Left ventricle myocardium inferior (tissue), 1 donor: ENCODE data around the gene MMP11. TPM values are rescaled to one million over a fixed set of nuclear protein-coding genes. Genes with fewer than 3 reads are reported as not detected.
A peak's percentile ranks its signal among the peaks of the same experiment; 100 is the strongest.

Experiments used
- DNase-seq: peaks from one replicate; pipeline ENCODE4 v3.0.0-alpha.2; 2020
- H3K27ac ChIP-seq: fragments of 200-600 bp; replicated peaks from 2 replicates; pipeline ENCODE4 v1.8.0; 2021
- H3K27me3 ChIP-seq: fragments of 200-600 bp; 2 replicates; pipeline ENCODE4 v1.8.0; 2021; ENCODE audit warnings: low read depth
- H3K36me3 ChIP-seq: fragments of 200-600 bp; 2 replicates; pipeline ENCODE4 v1.8.0; 2021
- H3K4me1 ChIP-seq: fragments of 200-600 bp; 2 replicates; pipeline ENCODE4 v1.8.0; 2021
- H3K4me3 ChIP-seq: fragments of 200-600 bp; 2 replicates; pipeline ENCODE4 v1.8.0; 2021; ENCODE audit warnings: mild to moderate bottlenecking, moderate library complexity
- H3K9me3 ChIP-seq: fragments of 200-600 bp; replicated peaks from 2 replicates; pipeline ENCODE4 v1.8.0; 2021
- CTCF ChIP-seq: fragments of 200-600 bp; IDR thresholded peaks from 2 replicates; pipeline ENCODE4 v1.8.0; 2021; ENCODE audit warnings: antibody characterized with exemption, mild to moderate bottlenecking, borderline replicate concordance
- intact Hi-C: fragments of 100-400 bp; cut with micrococcal nuclease; formaldehyde crosslinking; loops from one replicate; pipeline ENCODE4 v1.11.0; 2022
- total RNA-seq: library from RNA; stranded (reverse); fragmentation: NEBNext Ultra II Directional; extraction: Animal tissue kit (Norgen Biotek cat#: 25700); gene quantifications from one replicate; pipeline ENCODE4 v1.2.1, GENCODE V29; 2021
- donor health status: DM: no; HTN: yes; CAD: no; lungs with severe emphysema.

MMP11 gene
- total RNA-seq, 1 donor from 2014 or later: 16.9 TPM

- Histone ChIP-seq H3K27ac (peak within 1 kb of the TSS; percentile 91), H3K4me3 (peak within 1 kb of the TSS; percentile 83), H3K27me3 (no peaks in the 10 kb centered on the region), H3K36me3 (no peaks in the 10 kb centered on the region), H3K4me1 (peaks cover 21% of the 10 kb centered on the region), H3K9me3 (no peaks in the 10 kb centered on the region)
- intact Hi-C loops: no loop called here
- peak; percentile 44 for TF ChIP-seq CTCF
- peak; percentile 86 for DNase-seq
These were observed 21.8 kb upstream of the MMP11 start, which contains the start of gene ZNF70 for GRCh38 chr22:23750714-23751440. TSS of gene ZNF70 (minus strand) at chr22:23751112. CDS start at chr22:23745140, 5,972 bp downstream.

- no peak for DNase-seq
- H3K9me3 ChIP-seq: no peaks in the 10 kb centered on the region
- intact Hi-C loops: no loop called here
These were observed 21.1 kb upstream of the MMP11 start for GRCh38 chr22:23751441-23751996.

GRCh38 chr22:23752090-23752691 is 20.5 kb upstream of the MMP11 start:
- peaks cover 21% of the 10 kb centered on the region for H3K4me1 ChIP-seq
- no peak for DNase-seq
- TF ChIP-seq CTCF: no peak
- H3K27me3 ChIP-seq: no peaks in the 10 kb centered on the region
- no peak overlapping the region for H3K27ac ChIP-seq
- H3K36me3 ChIP-seq: no peaks in the 10 kb centered on the region
- peak overlapping the region; percentile 83 for H3K4me3 ChIP-seq
- intact Hi-C loops: no loop called here
- H3K9me3 ChIP-seq: no peaks in the 10 kb centered on the region

More at GRCh38 chr22:23751441-23751996, 21.1 kb upstream of the MMP11 start:
- Histone ChIP-seq H3K27ac (peak overlapping the region; percentile 91), H3K4me3 (peak overlapping the region; percentile 83), H3K4me1 (peaks cover 21% of the 10 kb centered on the region), H3K36me3 (no peaks in the 10 kb centered on the region), H3K27me3 (no peaks in the 10 kb centered on the region)
- TF ChIP-seq CTCF: no peak

- H3K9me3 ChIP-seq: no peaks in the 10 kb centered on the region
- no peak for DNase-seq
- H3K4me1 ChIP-seq: peaks cover 21% of the 10 kb centered on the region
- no peak overlapping the region for H3K4me3 ChIP-seq
- TF ChIP-seq CTCF: no peak
- no peaks in the 10 kb centered on the region for H3K36me3 ChIP-seq
- intact Hi-C loops: no loop called here
- no peaks in the 10 kb centered on the region for H3K27me3 ChIP-seq
- H3K27ac ChIP-seq: no peak overlapping the region
These were observed 19.9 kb upstream of the MMP11 start for GRCh38 chr22:23752750-23753149.

- Histone ChIP-seq H3K36me3 (no peaks in the 10 kb centered on the region), H3K4me3 (no peak overlapping the region), H3K4me1 (peaks cover 21% of the 10 kb centered on the region), H3K27ac (no peak overlapping the region), H3K27me3 (no peaks in the 10 kb centered on the region), H3K9me3 (no peaks in the 10 kb centered on the region)
- TF ChIP-seq CTCF: no peak
- intact Hi-C loops: no loop called here
- no peak for DNase-seq
These were observed 19.3 kb upstream of the MMP11 start for GRCh38 chr22:23753385-23753784.
